NCI-H748 (cell line): ENCODE results near the gene PSTPIP1.

Experiments used
- DNase-seq: peaks from one replicate; lab custom pipeline; 2025; ENCODE audit not compliant: unreplicated experiment; lab: John Stamatoyannopoulos, UW

Gene PSTPIP1

DNA sequence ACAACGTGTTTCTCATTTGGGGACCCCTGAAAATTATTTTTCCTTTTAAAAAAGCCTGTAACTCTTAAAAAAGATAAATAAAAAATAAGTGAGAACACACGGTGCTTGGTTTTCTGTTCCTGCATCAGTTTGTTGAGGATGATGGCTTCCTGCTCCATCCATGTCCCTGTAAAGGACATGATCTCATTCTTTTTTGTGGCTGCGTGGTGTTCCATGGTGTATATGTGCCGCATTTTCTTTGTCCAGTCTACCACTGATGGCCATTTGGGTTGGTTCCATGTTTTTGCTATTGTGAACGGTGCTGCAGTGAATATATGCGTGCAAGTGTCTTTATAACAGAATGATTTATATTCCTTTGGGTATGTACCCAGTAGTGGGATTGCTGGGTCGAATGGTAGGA, 73.7 kb downstream of the PSTPIP1 start:
- no peak for DNase-seq

DNA sequence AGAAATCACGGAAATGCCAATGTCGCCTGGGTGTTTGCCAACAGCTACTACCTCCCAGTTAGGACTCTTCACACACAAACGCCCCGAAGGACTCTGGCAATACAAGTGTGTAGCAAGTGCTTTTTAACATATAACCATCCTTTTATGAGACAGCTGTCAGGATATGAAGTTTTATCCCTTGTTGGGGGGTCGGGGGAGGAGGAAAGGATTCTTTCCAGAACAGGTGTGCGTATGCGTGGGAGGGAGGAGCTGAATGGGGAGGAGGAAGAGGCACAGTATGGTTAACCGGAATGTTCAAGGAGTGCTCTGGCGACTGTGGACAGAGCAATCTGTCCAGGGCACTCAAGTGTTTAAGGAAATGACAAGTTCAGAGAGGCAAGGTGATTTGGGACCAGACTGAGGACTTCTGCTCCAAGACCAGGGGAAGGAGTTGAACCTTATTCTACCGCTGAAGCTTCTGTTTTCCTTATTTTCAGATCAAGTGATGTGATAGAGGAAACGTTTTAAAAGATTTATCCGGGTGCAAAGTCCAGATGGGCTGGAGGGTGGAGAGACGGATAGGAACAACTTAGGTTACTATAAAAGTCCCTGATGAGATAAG, 74.7 kb downstream of the PSTPIP1 start:
- peak; percentile 15 for DNase-seq

- no peak for DNase-seq
Measured at GRCh38 chr15:77070180-77070494, 75.2 kb downstream of the PSTPIP1 start.

- DNase-seq, result peak; percentile 95
Measured at GRCh38 chr15:77070495-77071304, 75.8 kb downstream of the PSTPIP1 start, which contains the start of gene TSPAN3. TSS of gene TSPAN3 (minus strand) at chr15:77071109. CDS start at chr15:77070954, 155 bp downstream.

GRCh38 chr15:77071305-77072223, 76.6 kb downstream of the PSTPIP1 start:
- DNase-seq, result no peak

DNA sequence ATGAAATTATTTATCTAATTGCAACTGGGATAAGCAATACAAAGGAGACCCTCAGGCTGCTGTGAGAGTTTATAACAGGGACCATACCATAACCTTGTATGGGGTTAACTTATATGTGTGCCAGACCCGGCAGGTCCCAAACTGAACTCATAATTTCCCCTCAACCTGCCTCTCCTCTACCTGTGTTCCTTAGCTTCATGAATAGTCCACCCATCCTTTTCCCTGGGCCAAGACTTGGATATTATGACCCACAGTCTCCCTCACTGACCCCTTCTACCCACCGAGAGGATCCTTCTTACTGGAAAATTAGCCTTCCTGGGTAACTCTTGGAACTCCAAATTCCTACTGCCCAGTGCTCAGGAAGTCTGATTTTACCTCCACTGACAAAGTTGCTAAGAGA, 79.4 kb downstream of the PSTPIP1 start:
- DNase-seq, result no peak

- no peak for DNase-seq
Measured at GRCh38 chr15:77075528-77075927, 80.6 kb downstream of the PSTPIP1 start.

DNA sequence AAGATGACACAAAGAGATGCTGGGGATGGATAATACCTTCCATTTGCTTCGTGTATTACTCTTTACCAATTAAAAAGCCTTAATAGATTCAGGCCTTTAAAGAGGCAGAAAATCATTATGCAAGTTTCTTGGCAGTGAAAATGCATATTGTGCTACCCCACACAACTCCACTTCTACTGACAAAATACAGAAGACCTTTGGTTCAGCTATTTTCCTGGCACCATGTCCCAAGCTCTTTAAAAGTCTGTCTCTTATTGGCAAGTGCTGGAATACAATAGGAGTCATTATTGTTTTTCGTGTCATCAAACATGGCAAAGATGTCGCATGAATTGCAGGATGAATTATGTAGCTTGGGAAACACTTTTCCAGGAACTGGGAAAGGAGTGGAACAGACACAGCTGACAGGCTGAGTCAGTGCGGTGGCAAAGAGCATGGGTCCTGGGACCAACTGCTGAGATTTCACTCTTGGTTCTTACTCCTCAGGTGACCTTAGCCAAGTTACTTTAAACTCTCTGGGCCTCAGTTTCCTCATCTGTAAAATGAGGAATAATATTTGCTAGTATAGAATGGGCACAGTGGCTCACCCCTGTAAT, 81.5 kb downstream of the PSTPIP1 start:
- DNase-seq, result no peak

GRCh38 chr15:77081971-77082370, 87.0 kb downstream of the PSTPIP1 start:
- DNase-seq, result no peak

DNA sequence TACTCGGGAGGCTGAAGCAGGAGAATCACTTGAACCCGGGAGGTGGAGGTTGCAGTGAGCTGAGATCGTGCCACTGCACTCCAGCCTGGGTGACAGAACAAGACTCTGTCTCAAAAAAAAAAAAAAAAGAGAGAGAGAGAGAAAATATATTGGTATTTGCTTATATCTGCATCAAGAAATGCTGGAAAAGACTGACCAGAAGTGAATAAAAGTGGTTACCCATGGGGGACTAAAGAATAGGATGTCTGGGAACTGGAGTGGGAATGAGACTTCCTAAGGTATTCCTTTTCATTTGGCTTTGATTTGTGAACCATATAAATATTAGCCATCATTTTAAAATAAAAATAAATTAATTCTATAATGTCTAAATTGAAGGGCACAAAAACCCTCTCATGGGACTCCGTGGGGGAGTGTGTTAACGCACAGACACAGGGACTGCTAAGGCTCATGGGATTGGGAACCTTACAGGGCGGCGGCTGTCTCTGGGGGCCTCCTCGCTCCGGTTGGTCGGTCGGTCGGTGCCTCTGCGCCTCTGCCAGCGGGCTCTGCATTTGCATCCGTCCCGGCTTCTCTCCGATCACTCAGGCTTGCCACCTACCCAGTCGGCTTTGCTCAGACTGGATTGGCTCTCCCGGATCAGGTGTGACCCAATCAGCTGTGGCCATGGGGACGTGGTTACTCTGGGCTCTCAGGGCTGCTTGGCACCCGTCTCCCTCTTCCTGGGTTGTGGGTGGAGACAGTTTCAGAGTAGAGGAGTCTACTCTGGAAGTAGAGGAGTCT, 88.6 kb downstream of the PSTPIP1 start:
- peak; percentile 91 for DNase-seq

- no peak for DNase-seq
Measured at GRCh38 chr15:77084436-77084835, 89.5 kb downstream of the PSTPIP1 start.

DNA sequence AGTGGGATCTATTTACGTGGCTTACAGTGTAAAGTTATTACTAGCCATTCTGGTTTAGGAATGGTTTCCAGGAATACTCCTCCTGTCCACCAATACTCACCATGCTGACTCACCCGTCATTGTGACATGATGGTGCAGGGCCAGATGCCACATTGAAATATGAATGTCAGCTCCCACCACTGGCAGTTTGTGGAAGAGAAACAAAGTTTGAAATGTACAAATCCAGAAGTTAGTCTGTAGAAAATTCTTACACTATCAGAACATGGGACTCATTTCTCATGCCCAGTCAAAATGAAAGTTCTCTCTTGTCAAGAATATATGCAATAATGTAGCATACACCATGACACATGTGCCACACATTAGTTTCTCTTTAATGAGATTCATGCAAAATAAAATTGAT, 90.4 kb downstream of the PSTPIP1 start:
- no peak for DNase-seq
